HG02943 (cell line): ENCODE data around the gene SV2B.

Experiments used
- ATAC-seq: cut with Tn5 transposase; IDR thresholded peaks from one replicate; pipeline ENCODE4 v1.9.1; 2021; ENCODE audit warnings: mild to moderate bottlenecking, low read depth, moderate library complexity; ENCODE audit not compliant: unreplicated experiment

Gene SV2B

DNA sequence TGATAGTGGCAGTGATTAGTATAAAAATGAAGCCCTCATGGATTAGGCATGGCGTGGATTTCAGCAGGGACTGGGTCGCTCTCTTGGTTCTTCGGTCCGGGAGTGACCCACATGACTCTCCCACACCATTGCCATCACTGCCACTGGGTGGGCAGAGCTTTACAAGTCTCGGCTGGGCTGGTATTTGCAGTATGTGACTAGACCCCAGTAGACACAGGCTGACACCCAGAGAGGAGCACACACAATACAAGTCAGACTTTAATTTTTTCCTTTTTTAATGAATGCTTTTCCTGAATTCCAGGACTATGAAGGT is 1.5 kb downstream of the SV2B start:
- ATAC-seq, result no peak

DNA sequence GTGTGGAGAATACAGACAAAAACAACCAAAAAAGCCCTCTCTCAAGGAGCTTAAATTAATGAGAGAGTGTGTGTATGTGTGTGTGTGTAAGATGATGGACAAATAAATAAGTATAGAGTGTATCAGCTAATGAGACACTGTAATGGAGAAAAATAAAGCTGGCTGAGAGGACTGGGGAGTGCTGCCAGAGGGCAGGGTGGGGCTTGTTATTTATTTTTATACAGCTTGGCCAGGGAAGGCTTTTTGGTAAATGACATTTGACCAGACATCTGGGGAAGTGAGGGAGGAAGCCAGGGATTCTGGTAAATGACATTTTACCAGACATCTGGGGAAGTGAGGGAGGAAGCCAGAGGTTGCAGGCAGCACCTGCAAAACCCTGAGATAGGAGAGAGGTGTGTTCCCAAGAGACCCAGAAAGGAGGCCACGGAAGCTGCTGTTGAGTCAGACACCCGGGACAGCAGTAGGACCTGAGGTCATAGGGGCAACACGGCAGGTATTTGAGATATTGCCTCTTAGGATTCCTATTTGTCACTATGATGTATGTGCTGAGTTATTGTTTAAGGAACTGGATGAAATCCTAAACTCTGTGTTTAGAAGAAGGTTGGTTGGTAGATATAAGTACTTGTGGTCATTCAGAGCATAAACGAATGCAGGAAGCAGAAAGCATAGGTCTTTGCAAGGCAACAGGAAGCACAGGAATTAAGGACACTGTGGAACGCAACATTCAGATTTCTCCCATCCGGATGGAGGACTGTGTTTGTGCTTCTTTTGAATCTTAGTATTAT is 2.7 kb downstream of the SV2B start:
- ATAC-seq, result no peak

GRCh38 chr15:91104111-91104510 is 4.1 kb downstream of the SV2B start:
- ATAC-seq, result no peak

DNA sequence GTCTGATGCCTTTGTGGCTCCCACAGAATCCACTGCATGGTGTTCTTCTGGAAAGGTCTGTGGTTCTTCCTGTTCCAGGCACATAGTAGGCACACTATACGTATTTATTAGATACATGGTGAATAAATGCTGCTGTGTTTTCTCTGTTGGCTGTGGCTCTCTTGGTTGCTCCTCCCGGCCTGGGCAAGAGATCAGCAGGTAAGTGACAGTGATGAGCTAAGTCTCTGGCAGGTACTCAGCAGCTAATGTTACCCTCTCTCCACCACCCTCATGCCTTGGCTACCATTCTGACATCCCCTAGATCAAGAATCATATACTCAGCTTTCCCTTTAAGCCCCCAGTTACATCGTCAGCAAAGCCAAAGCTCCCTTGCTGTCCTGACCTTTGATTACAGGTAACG is 8.4 kb downstream of the SV2B start:
- no peak for ATAC-seq

- no peak for ATAC-seq
Measured at GRCh38 chr15:91109885-91110284, 9.8 kb downstream of the SV2B start.

- no peak for ATAC-seq
Measured at GRCh38 chr15:91110407-91110806, 10.3 kb downstream of the SV2B start.

GRCh38 chr15:91113030-91113429 is 13.0 kb downstream of the SV2B start:
- no peak for ATAC-seq

DNA sequence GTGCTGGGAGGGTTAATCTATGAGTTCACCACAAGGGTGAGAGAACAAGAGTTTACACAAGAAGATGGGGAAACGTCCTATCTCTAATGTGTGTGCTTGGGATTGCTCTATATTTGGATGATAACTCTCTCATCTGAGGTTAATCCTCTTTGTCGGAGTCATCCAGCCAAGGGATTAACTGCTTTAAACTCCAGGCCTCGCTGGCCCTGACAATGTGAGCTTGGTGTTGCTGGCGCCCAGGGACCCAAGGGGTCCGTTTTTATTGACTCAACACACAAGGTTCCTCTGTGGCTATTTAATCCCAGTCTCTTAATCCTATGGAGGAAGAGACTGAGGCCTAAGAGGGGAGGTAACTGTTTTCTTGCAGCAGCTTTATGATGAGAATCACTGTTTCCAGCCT is 14.2 kb downstream of the SV2B start:
- ATAC-seq, result no peak

GRCh38 chr15:91116113-91117067 is 16.3 kb downstream of the SV2B start:
- ATAC-seq, result no peak

- ATAC-seq, result no peak
Measured at GRCh38 chr15:91117375-91117774, 17.3 kb downstream of the SV2B start.

- ATAC-seq, result no peak
Measured at GRCh38 chr15:91118817-91119590, 18.9 kb downstream of the SV2B start.

GRCh38 chr15:91122296-91122695 is 22.2 kb downstream of the SV2B start:
- no peak for ATAC-seq

GRCh38 chr15:91124132-91124531 is 24.1 kb downstream of the SV2B start:
- no peak for ATAC-seq

GRCh38 chr15:91125162-91125561 is 25.1 kb downstream of the SV2B start:
- ATAC-seq, result no peak

- no peak for ATAC-seq
Measured at GRCh38 chr15:91126080-91126479, 26.0 kb downstream of the SV2B start.

GRCh38 chr15:91127236-91127955 is 27.3 kb downstream of the SV2B start:
- ATAC-seq, result no peak

GRCh38 chr15:91128016-91128415 is 28.0 kb downstream of the SV2B start:
- no peak for ATAC-seq

- ATAC-seq, result no peak
Measured at GRCh38 chr15:91129436-91129835, 29.4 kb downstream of the SV2B start.

- no peak for ATAC-seq
Measured at GRCh38 chr15:91132079-91132478, 32.0 kb downstream of the SV2B start.

DNA sequence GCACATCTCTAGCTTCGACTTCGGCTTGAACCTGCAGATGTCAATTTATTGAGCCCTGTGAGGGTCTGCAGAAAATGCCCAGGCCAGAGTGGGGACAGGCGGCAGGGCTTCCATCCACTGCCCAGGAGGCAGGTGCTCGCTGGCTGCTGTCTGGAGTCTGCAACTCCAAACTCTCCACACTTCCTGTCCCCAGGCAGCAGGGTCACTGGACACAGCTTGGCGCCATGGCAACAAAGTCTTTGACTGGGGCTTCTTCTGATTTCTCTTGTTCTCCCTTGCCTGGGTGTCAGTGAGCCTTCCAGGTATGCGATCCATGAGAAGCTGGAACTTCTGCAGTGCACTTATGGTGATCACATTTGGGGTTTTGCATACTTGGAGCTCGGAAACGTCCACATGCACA is 33.5 kb downstream of the SV2B start:
- ATAC-seq, result no peak
